CD4-positive, alpha-beta T cell (primary cell): ENCODE measurements around the gene CDC6. TPM values are rescaled to one million over a fixed set of nuclear protein-coding genes. Genes with fewer than 3 reads are reported as not detected.

Source experiments
- ATAC-seq: fragments of 200-7000 bp; cut with Tn5 transposase; one replicate; pipeline ENCODE4 v1.10.0; 2022; ENCODE audit warnings: mild to moderate bottlenecking; ENCODE audit not compliant: poor library complexity
- CTCF ChIA-PET: fragments of 350-600 bp; sonication (Branson Sonifier 250); formaldehyde crosslinking; loops from one replicate; lab custom pipeline; 2021; ENCODE audit warnings: antibody characterized with exemption, inconsistent platforms; lab: Charles Lee
- POLR2A ChIA-PET: fragments of 350-600 bp; sonication (Branson Sonifier 250); formaldehyde crosslinking; loops from one replicate; lab custom pipeline; 2021; ENCODE audit warnings: antibody characterized with exemption, inconsistent platforms; lab: Charles Lee
- DNase-seq, 14 experiments: peaks; one replicate each; pipeline ENCODE4 v3.0.0-alpha.2; 2013 to 2020; ENCODE audit warnings: mixed read lengths in 2 of 14
- H3K27ac ChIP-seq, 2 donors: one replicate each; pipeline versions ENCODE4 v1.5.1 to v1.7.0; 2013; ENCODE audit warnings: low read length in 2 of 2, low read depth in 1 of 2, mild to moderate bottlenecking in 1 of 2
- H3K27me3 ChIP-seq, 2 experiments: 1 replicate in 1 of 2; 2 replicates in 1 of 2; pipeline versions ENCODE4 v1.6.1 to v1.7.0; 2013; ENCODE audit warnings: low read length in 2 of 2, control low read depth in 1 of 2, mild to moderate bottlenecking in 1 of 2, moderate library complexity in 1 of 2; ENCODE audit not compliant: insufficient read depth in 2 of 2, control insufficient read depth in 1 of 2
- H3K36me3 ChIP-seq: one replicate; pipeline ENCODE4 v1.6.1; 2013; ENCODE audit warnings: low read length, control low read depth; ENCODE audit not compliant: insufficient read depth
- H3K4me1 ChIP-seq: one replicate; pipeline ENCODE4 v1.6.1; 2013; ENCODE audit warnings: low read length, control low read depth; ENCODE audit not compliant: insufficient read depth
- H3K4me3 ChIP-seq: one replicate; pipeline ENCODE4 v1.5.1; 2013; ENCODE audit warnings: mild to moderate bottlenecking, low read length, moderate library complexity
- H3K9me3 ChIP-seq, 2 experiments: 1 replicate in 1 of 2; 2 replicates in 1 of 2; pipeline versions ENCODE4 v1.6.1 to v1.7.0; 2013; ENCODE audit warnings: low read length in 2 of 2, mild to moderate bottlenecking in 2 of 2, control low read depth in 1 of 2, moderate library complexity in 1 of 2; ENCODE audit not compliant: control insufficient read depth in 1 of 2, insufficient read depth in 1 of 2
- H3K27ac Mint-ChIP-seq: one replicate; pipeline ENCODE4 v1.8.0; 2020; ENCODE audit warnings: mixed read lengths
- H3K27me3 Mint-ChIP-seq: one replicate; pipeline ENCODE4 v1.8.0; 2021; ENCODE audit warnings: mixed read lengths
- H3K36me3 Mint-ChIP-seq: one replicate; pipeline ENCODE4 v1.8.0; 2021; ENCODE audit warnings: low read depth, mixed read lengths
- H3K4me1 Mint-ChIP-seq: one replicate; pipeline ENCODE4 v1.8.0; 2021; ENCODE audit warnings: low read depth, mixed read lengths
- H3K4me3 Mint-ChIP-seq: one replicate; pipeline ENCODE4 v1.8.0; 2020; ENCODE audit warnings: mild to moderate bottlenecking, mixed read lengths
- H3K9me3 Mint-ChIP-seq: one replicate; pipeline ENCODE4 v1.8.0; 2020; ENCODE audit warnings: mixed read lengths
- intact Hi-C, 2 experiments: fragments of 100-400 bp; cut with DNase I in 1 of 2; cut with micrococcal nuclease in 1 of 2; formaldehyde crosslinking; loops; one replicate each; pipeline versions ENCODE4 v1.15.1 to v1.9.0; 2023 to 2025; cut with DNase I, micrococcal nuclease
- total RNA-seq, 174 experiments: library from RNA in 2 of 174; stranded (reverse) in 2 of 174; gene quantifications; one replicate each; pipeline ENCODE4 v1.2.3 and lab custom pipeline; 2021 to 2026
- TF ChIP-seq, protein P1 (sequence below): fragments of 200-600 bp; IDR thresholded peaks from one replicate; pipeline ENCODE4 v1.8.0; 2022; ENCODE audit warnings: antibody characterized with exemption, mild to moderate bottlenecking

CDC6 gene
- total RNA-seq, 2 experiments from 2014 or later, result 1.0 to 1.8 TPM

DNA sequence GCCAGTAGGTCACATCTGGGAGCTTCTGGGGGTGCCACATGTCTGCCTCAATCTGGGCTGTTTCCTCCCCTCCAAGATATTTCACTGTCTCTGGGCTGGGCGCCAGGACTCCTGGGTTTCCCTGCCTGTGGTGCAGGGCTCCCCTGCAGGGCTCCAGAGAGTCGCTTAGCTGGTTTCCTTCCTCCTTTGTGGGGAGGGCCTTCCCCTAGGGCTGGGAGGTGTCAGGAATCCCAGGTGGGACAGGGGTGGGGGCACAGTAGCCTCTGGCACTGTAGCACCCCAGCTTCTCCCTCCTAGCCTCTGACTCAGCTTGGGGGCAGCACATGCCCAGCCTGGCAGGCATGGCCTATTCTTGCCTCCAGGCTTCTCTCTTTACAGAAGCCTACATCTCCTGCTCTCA, 23.9 kb downstream of the CDC6 start:
- Mint-ChIP-seq H3K9me3 (no peaks in the 10 kb centered on the region), H3K27ac (no peak overlapping the region), H3K36me3 (no peaks in the 10 kb centered on the region), H3K27me3 (no peaks in the 10 kb centered on the region), H3K4me3 (no peak overlapping the region), H3K4me1 (peaks cover 53% of the 10 kb centered on the region)
- ATAC-seq (no peak), DNase-seq (peak in 2 of 14 experiments; percentile 44 to 46)
- Histone ChIP-seq H3K4me3 (no peak overlapping the region), H3K4me1 (peaks cover 85% of the 10 kb centered on the region), H3K27ac (no peak overlapping the region), H3K36me3 (no peaks in the 10 kb centered on the region), H3K27me3 (no peaks in the 10 kb centered on the region), H3K9me3 (no peaks in the 10 kb centered on the region)
- ChIA-PET CTCF (interaction anchor here (6.8 kb wide), 1 partner anchor 44 kb away, joined by 40 read pairs; no protein-coding TSS in a partner anchor), POLR2A (interaction anchor here (1.5 kb wide), 1 partner anchor 11 kb away, joined by 8 read pairs; no protein-coding TSS in a partner anchor)
- TF ChIP-seq, protein P1, sequence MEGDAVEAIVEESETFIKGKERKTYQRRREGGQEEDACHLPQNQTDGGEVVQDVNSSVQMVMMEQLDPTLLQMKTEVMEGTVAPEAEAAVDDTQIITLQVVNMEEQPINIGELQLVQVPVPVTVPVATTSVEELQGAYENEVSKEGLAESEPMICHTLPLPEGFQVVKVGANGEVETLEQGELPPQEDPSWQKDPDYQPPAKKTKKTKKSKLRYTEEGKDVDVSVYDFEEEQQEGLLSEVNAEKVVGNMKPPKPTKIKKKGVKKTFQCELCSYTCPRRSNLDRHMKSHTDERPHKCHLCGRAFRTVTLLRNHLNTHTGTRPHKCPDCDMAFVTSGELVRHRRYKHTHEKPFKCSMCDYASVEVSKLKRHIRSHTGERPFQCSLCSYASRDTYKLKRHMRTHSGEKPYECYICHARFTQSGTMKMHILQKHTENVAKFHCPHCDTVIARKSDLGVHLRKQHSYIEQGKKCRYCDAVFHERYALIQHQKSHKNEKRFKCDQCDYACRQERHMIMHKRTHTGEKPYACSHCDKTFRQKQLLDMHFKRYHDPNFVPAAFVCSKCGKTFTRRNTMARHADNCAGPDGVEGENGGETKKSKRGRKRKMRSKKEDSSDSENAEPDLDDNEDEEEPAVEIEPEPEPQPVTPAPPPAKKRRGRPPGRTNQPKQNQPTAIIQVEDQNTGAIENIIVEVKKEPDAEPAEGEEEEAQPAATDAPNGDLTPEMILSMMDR, result no peak
- intact Hi-C loops, result loop anchor here in 1 of 2 experiments (5.0 kb wide), 1 partner anchor 226 kb away; no protein-coding TSS in a partner anchor

DNA sequence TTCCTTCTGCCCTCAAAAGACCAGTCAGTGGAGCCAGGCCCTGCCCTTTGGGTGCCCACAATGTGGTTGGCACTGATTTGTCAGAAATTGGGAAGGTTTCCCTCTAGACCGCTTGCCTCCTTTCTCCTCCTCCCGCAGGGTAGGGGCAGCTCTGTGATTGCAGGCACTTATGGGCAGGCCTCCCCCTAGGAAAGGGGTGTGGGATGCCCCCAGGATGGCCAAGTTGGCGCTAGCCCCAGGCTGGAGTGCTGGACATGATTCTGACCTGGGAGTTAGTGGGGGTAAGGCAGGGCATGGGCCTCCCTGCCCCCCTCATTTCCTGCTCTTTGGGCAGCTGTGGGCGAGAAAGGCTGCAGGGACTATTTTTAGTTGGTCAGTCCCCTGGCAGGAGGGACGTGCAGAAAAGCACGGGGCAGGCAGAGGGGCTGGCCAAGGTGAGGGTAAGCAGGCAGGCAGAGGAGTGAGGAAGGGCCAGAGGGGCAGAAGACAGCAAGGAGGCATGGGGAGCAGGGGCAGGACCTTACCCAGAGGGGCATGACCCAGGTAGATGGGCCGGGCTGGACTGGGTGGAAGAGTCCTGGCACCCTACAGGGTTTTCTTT, 24.6 kb downstream of the CDC6 start:
- peak in 1 of 14 experiments; percentile 16 for DNase-seq
- ChIA-PET CTCF (interaction anchor here (6.8 kb wide), 1 partner anchor 43 kb away, joined by 40 read pairs; no protein-coding TSS in a partner anchor), POLR2A (interaction anchor here (1.1 kb wide), 1 partner anchor 10 kb away, joined by 4 read pairs; no protein-coding TSS in a partner anchor)

DNA sequence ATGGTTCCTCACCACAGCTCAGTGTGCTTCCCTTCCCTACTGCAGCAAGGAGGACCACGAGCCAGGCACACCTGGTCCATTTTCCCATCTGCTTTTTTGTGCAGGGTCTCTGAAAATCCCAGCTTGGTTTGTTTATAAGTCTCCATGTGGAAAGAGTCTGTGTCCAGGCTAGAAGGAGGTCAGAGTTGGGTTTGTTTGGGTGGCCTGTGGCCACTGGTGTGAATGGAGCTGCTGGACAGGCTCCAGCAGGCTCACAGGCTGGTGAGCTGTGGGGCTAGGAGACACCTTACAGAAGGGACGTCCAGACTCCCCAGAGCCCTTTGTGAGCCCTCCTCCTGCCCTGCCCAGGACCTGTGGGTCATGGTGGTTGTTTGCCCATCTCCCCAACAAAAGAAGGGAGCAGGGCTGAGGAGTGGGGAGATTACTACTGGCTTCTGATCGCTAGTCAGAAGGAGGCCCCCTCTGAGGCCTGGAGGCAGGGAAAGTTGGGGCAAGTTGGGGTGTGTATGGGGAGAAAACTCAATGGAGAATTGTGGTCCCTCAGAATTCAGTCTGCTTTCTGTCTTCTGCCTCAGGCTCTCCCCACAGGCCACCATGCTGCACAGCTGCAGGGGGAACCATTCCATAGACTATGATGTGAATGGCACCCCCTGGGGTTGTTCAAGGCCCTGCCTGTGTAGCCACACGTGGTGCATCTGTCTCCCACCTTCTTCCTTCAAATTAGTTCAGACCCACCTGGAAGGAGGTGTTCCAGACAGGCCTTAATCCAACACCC, 25.4 kb downstream of the CDC6 start:
- Histone ChIP-seq H3K9me3 (no peaks in the 10 kb centered on the region), H3K36me3 (no peaks in the 10 kb centered on the region), H3K27me3 (no peaks in the 10 kb centered on the region), H3K4me3 (no peak overlapping the region), H3K27ac (no peak overlapping the region), H3K4me1 (peaks cover 84% of the 10 kb centered on the region)
- H3K27me3 Mint-ChIP-seq, result no peaks in the 10 kb centered on the region
- DNase-seq (no peak), ATAC-seq (no peak)
- no peaks in the 10 kb centered on the region for H3K9me3 Mint-ChIP-seq
- H3K36me3 Mint-ChIP-seq, result no peaks in the 10 kb centered on the region
- intact Hi-C loops, result loop anchor here in 1 of 2 experiments (5.0 kb wide), 1 partner anchor 224 kb away; no protein-coding TSS in a partner anchor
- H3K4me1 Mint-ChIP-seq, result peaks cover 64% of the 10 kb centered on the region
- TF ChIP-seq, protein P1, result no peak
- POLR2A ChIA-PET, result interaction anchor here (1.1 kb wide), 1 partner anchor 10 kb away, joined by 4 read pairs; no protein-coding TSS in a partner anchor
- no peak overlapping the region for H3K27ac Mint-ChIP-seq
- H3K4me3 Mint-ChIP-seq, result no peak overlapping the region
- CTCF ChIA-PET, result interaction anchor here (0.7 kb wide), 1 partner anchor 10 kb away, joined by 3 read pairs; no protein-coding TSS in a partner anchor

More for the DNA sequence above, 24.6 kb downstream of the CDC6 start:
- Mint-ChIP-seq H3K4me3 (no peak overlapping the region), H3K27me3 (no peaks in the 10 kb centered on the region), H3K4me1 (peaks cover 55% of the 10 kb centered on the region), H3K9me3 (no peaks in the 10 kb centered on the region), H3K36me3 (no peaks in the 10 kb centered on the region), H3K27ac (no peak overlapping the region)
- Histone ChIP-seq H3K27me3 (no peaks in the 10 kb centered on the region), H3K36me3 (no peaks in the 10 kb centered on the region), H3K27ac (no peak overlapping the region), H3K9me3 (no peaks in the 10 kb centered on the region), H3K4me3 (no peak overlapping the region), H3K4me1 (peaks cover 85% of the 10 kb centered on the region)
- intact Hi-C loops, result loop anchor here in 1 of 2 experiments (5.0 kb wide), 1 partner anchor 225 kb away; no protein-coding TSS in a partner anchor
- no peak for ATAC-seq
- TF ChIP-seq, protein P1, result no peak
